ENCODE data around the gene TTC28. TPM values are rescaled to one million over a fixed set of nuclear protein-coding genes. Genes with fewer than 3 reads are reported as not detected.

TTC28 gene
- total RNA-seq, 1 experiment from 2014 or later: 11.2 TPM

DNA sequence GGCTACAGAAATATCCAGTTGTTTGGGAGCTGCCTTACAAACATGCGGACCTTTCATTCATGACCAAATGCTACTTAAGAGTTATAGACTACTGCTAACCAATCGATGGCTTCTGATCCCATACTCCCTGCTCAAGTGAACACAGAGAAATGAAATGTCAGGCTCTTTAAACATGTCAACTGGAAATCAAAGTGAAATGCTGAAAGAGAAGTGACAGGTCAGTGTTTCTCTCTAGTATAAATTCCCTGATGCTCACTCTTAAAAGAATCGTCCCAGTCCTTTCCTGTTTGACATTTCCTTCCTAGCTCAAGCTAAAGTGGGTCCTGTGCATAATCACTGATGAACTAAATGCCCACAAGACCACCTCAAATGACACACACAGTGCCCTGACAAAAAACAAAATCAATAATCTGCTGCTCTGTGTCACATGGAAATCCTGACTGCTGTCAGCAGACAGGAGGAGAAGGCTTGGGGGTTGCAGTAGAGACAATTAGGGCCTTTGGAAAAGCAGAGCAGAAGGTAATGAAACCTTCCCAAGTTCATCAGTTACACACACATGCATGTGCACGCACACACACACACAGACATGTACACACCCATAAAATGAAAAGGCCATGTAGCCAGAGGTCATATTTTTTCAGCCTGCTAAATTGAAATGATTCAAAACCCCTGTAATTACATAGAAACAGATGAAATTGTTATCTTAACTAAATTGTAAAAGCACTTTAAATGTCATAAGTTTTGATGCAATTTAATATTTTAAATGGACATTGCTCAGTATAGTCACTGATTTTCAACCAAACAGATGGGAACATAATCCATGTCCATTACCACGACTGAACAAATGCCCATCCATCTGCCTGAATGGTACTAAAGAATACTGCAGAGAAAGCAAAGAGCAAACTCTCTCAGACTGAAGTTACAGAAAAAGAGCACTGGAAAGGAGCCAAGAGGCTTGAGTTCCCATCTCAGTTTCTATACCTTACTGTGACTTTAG is 330.7 kb downstream of the TTC28 start:
- Histone ChIP-seq H3K27ac (ENCODE audit: low read length) (no peak overlapping the region), H3K9me2 (replicated peaks; ENCODE audit: insufficient read depth, low read length) (no peaks in the 10 kb centered on the region), H3K4me2 (ENCODE audit: low read depth, low read length, poor library complexity, severe bottlenecking) (no peak overlapping the region), H2AFZ (ENCODE audit: low read length) (no peak overlapping the region), H3K27me3 (ENCODE audit: low read length) (no peaks in the 10 kb centered on the region), H3K79me2 (ENCODE audit: low read length) (no peaks in the 10 kb centered on the region), H3K4me3 (ENCODE audit: low read length) (no peak overlapping the region), H4K20me1 (ENCODE audit: insufficient read depth, low read depth, low read length) (peaks cover 27% of the 10 kb centered on the region; the same call in 1 of the 2 replicates), H3K4me1 (ENCODE audit: low read length) (no peaks in the 10 kb centered on the region), H3K36me3 (ENCODE audit: insufficient read depth, low read length) (no peaks in the 10 kb centered on the region), H3K9me3 (ENCODE audit: low read length) (no peaks in the 10 kb centered on the region), H3K9ac (ENCODE audit: low read length) (no peak overlapping the region)
- no peak for DNase-seq

DNA sequence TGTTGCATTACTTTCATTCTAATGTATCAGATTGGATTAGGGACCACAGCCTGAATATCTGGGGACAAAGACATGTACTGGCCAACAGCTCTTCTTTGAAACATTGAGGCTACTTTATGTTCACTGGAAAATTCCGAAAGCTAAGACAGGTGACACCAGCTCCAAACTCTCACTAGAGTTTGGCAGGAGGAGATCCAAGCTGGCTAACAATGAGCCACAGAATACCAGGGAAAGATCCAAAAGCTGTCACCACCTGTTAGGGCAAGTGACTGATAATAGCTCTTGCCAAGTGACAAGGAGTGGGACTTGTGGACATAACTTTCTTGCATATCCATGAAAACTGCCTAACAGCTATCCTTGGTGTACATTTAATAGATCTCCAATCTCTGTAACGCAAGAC is 333.3 kb downstream of the TTC28 start:
- H3K4me1 ChIP-seq (ENCODE audit: low read length): no peaks in the 10 kb centered on the region
- H3K27me3 ChIP-seq (ENCODE audit: low read length): no peaks in the 10 kb centered on the region
- no peak for DNase-seq

GRCh38 chr22:28344918-28345703 is 334.5 kb downstream of the TTC28 start:
- no peaks in the 10 kb centered on the region for H3K9me2 ChIP-seq (replicated peaks; ENCODE audit: insufficient read depth, low read length)
- no peak overlapping the region for H3K4me2 ChIP-seq (ENCODE audit: low read depth, low read length, poor library complexity, severe bottlenecking)
- H3K9ac ChIP-seq (ENCODE audit: low read length): no peak overlapping the region
- H3K4me1 ChIP-seq (ENCODE audit: low read length): no peaks in the 10 kb centered on the region
- H3K9me3 ChIP-seq (ENCODE audit: low read length): no peaks in the 10 kb centered on the region
- peaks cover 20% of the 10 kb centered on the region; the same call in 1 of the 2 replicates for H4K20me1 ChIP-seq (ENCODE audit: insufficient read depth, low read depth, low read length)
- H3K4me3 ChIP-seq (ENCODE audit: low read length): no peak overlapping the region
- no peaks in the 10 kb centered on the region for H3K36me3 ChIP-seq (ENCODE audit: insufficient read depth, low read length)
- no peaks in the 10 kb centered on the region for H3K79me2 ChIP-seq (ENCODE audit: low read length)
- no peak overlapping the region for H2AFZ ChIP-seq (ENCODE audit: low read length)
- H3K27ac ChIP-seq (ENCODE audit: low read length): no peak overlapping the region
- H3K27me3 ChIP-seq (ENCODE audit: low read length): no peaks in the 10 kb centered on the region
- no peak for DNase-seq

More for the DNA sequence above, 333.3 kb downstream of the TTC28 start:
- Histone ChIP-seq H3K79me2 (ENCODE audit: low read length) (no peaks in the 10 kb centered on the region), H3K4me3 (ENCODE audit: low read length) (no peak overlapping the region), H3K9me2 (replicated peaks; ENCODE audit: insufficient read depth, low read length) (no peaks in the 10 kb centered on the region), H3K4me2 (ENCODE audit: low read depth, low read length, poor library complexity, severe bottlenecking) (no peak overlapping the region), H3K27ac (ENCODE audit: low read length) (no peak overlapping the region), H4K20me1 (ENCODE audit: insufficient read depth, low read depth, low read length) (peaks cover 22% of the 10 kb centered on the region; the same call in 1 of the 2 replicates), H3K9me3 (ENCODE audit: low read length) (no peaks in the 10 kb centered on the region), H2AFZ (ENCODE audit: low read length) (no peak overlapping the region), H3K9ac (ENCODE audit: low read length) (no peak overlapping the region), H3K36me3 (ENCODE audit: insufficient read depth, low read length) (no peaks in the 10 kb centered on the region)

GRCh38 chr22:28341001-28341400 is 338.6 kb downstream of the TTC28 start:
- Histone ChIP-seq H4K20me1 (ENCODE audit: insufficient read depth, low read depth, low read length) (0 out of 2 replicates have a peak, but pooled peaks cover 8% of the 10 kb centered on the region), H3K9me2 (replicated peaks; ENCODE audit: insufficient read depth, low read length) (no peaks in the 10 kb centered on the region), H3K27me3 (ENCODE audit: low read length) (no peaks in the 10 kb centered on the region), H3K79me2 (ENCODE audit: low read length) (no peaks in the 10 kb centered on the region), H3K9ac (ENCODE audit: low read length) (no peak overlapping the region), H2AFZ (ENCODE audit: low read length) (no peak overlapping the region), H3K4me3 (ENCODE audit: low read length) (no peak overlapping the region), H3K27ac (ENCODE audit: low read length) (no peak overlapping the region), H3K4me2 (ENCODE audit: low read depth, low read length, poor library complexity, severe bottlenecking) (no peak overlapping the region), H3K9me3 (ENCODE audit: low read length) (no peaks in the 10 kb centered on the region), H3K4me1 (ENCODE audit: low read length) (no peaks in the 10 kb centered on the region), H3K36me3 (ENCODE audit: insufficient read depth, low read length) (no peaks in the 10 kb centered on the region)
- DNase-seq: no peak

GRCh38 chr22:28333088-28333487 is 346.6 kb downstream of the TTC28 start:
- Histone ChIP-seq H3K4me3 (ENCODE audit: low read length) (no peak overlapping the region), H2AFZ (ENCODE audit: low read length) (no peak overlapping the region), H3K27me3 (ENCODE audit: low read length) (0 out of 2 replicates have a peak, but pooled peaks cover 4% of the 10 kb centered on the region), H3K4me2 (ENCODE audit: low read depth, low read length, poor library complexity, severe bottlenecking) (no peak overlapping the region), H3K27ac (ENCODE audit: low read length) (no peak overlapping the region), H4K20me1 (ENCODE audit: insufficient read depth, low read depth, low read length) (no peaks in the 10 kb centered on the region), H3K9ac (ENCODE audit: low read length) (no peak overlapping the region), H3K36me3 (ENCODE audit: insufficient read depth, low read length) (no peaks in the 10 kb centered on the region), H3K9me2 (replicated peaks; ENCODE audit: insufficient read depth, low read length) (no peaks in the 10 kb centered on the region), H3K79me2 (ENCODE audit: low read length) (no peaks in the 10 kb centered on the region), H3K9me3 (ENCODE audit: low read length) (no peaks in the 10 kb centered on the region), H3K4me1 (ENCODE audit: low read length) (no peaks in the 10 kb centered on the region)
- DNase-seq: no peak

DNA sequence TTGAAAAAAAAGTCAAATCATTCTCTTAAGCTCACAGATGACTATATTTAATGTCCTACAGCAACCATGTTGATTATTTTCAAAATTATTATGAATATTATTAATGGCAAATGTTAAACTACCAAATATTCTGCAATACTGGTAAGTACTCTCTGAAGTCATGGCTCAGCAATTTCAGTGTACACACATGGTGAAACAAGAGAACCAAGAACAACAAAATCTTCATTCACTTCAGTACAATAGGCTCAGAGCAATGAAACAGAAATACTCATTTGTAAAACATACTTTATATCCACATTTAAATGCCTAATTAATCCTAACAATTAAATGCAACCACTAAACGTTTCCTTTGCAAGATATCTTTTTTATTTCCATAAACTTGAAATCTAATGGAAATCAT is 347.2 kb downstream of the TTC28 start:
- DNase-seq: no peak
- H3K9ac ChIP-seq (ENCODE audit: low read length): no peak overlapping the region
- no peaks in the 10 kb centered on the region for H3K4me1 ChIP-seq (ENCODE audit: low read length)
- H3K27ac ChIP-seq (ENCODE audit: low read length): no peak overlapping the region
- H3K9me2 ChIP-seq (replicated peaks; ENCODE audit: insufficient read depth, low read length): no peaks in the 10 kb centered on the region
- no peaks in the 10 kb centered on the region for H3K36me3 ChIP-seq (ENCODE audit: insufficient read depth, low read length)
- no peak overlapping the region for H3K4me3 ChIP-seq (ENCODE audit: low read length)
- H4K20me1 ChIP-seq (ENCODE audit: insufficient read depth, low read depth, low read length): no peaks in the 10 kb centered on the region
- no peaks in the 10 kb centered on the region for H3K9me3 ChIP-seq (ENCODE audit: low read length)
- no peak overlapping the region for H2AFZ ChIP-seq (ENCODE audit: low read length)
- 0 out of 2 replicates have a peak, but pooled peaks cover 4% of the 10 kb centered on the region for H3K27me3 ChIP-seq (ENCODE audit: low read length)
- no peak overlapping the region for H3K4me2 ChIP-seq (ENCODE audit: low read depth, low read length, poor library complexity, severe bottlenecking)
- no peaks in the 10 kb centered on the region for H3K79me2 ChIP-seq (ENCODE audit: low read length)

DNA sequence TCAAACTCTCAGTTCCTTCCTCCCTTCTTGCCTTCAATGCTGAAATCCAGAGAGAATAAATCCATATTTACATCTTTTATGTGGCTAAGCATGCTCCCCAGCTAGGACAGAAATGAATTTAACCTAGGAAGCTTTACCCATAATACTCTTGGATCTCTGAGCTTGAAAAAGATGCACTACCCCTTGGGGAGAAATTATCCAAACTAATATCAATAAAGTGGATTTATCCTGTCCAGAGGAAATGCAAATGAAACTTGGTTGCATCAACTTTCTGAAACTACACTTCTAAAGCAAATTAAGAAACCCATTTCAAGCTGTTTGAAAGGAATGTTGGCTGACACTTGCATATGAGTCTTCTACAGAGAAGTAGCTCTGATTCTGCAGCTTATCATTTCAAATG is 347.9 kb downstream of the TTC28 start:
- no peak overlapping the region for H3K4me2 ChIP-seq (ENCODE audit: low read depth, low read length, poor library complexity, severe bottlenecking)
- H3K27ac ChIP-seq (ENCODE audit: low read length): no peak overlapping the region
- H2AFZ ChIP-seq (ENCODE audit: low read length): no peak overlapping the region
- H3K4me1 ChIP-seq (ENCODE audit: low read length): no peaks in the 10 kb centered on the region
- no peaks in the 10 kb centered on the region for H3K79me2 ChIP-seq (ENCODE audit: low read length)
- H3K9ac ChIP-seq (ENCODE audit: low read length): no peak overlapping the region
- H3K36me3 ChIP-seq (ENCODE audit: insufficient read depth, low read length): no peaks in the 10 kb centered on the region
- no peaks in the 10 kb centered on the region for H3K9me2 ChIP-seq (replicated peaks; ENCODE audit: insufficient read depth, low read length)
- no peaks in the 10 kb centered on the region for H4K20me1 ChIP-seq (ENCODE audit: insufficient read depth, low read depth, low read length)
- DNase-seq: no peak
- H3K9me3 ChIP-seq (ENCODE audit: low read length): no peaks in the 10 kb centered on the region
- H3K4me3 ChIP-seq (ENCODE audit: low read length): no peak overlapping the region
- H3K27me3 ChIP-seq (ENCODE audit: low read length): 0 out of 2 replicates have a peak, but pooled peaks cover 4% of the 10 kb centered on the region
